ENCODE data around the gene MYRIP.

Gene MYRIP

DNA sequence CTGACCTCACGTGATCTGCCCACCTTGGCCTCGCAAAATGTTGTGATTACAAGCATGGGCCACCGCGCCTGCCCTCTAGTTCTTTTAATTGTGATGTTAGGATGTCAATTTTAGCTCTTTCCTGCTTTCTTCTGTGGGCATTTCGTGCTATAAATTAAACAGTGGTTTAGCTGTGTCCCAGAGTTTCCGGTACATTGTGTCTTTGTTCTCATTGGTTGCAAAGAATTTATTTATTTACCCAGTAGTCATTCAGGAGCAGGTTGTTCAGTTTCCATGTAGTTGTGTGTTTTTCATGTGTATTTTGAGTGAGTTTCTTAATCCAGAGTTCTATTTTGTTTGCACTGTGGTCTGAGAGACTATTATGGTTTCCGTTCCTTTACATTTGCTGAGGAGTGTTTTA, 30.1 kb downstream of the MYRIP start:
- TF ChIP-seq, protein P1, sequence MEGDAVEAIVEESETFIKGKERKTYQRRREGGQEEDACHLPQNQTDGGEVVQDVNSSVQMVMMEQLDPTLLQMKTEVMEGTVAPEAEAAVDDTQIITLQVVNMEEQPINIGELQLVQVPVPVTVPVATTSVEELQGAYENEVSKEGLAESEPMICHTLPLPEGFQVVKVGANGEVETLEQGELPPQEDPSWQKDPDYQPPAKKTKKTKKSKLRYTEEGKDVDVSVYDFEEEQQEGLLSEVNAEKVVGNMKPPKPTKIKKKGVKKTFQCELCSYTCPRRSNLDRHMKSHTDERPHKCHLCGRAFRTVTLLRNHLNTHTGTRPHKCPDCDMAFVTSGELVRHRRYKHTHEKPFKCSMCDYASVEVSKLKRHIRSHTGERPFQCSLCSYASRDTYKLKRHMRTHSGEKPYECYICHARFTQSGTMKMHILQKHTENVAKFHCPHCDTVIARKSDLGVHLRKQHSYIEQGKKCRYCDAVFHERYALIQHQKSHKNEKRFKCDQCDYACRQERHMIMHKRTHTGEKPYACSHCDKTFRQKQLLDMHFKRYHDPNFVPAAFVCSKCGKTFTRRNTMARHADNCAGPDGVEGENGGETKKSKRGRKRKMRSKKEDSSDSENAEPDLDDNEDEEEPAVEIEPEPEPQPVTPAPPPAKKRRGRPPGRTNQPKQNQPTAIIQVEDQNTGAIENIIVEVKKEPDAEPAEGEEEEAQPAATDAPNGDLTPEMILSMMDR (IDR thresholded peaks at IDR 0.05; ENCODE audit: borderline replicate concordance, insufficient read depth, low read depth, low read length): no peak

GRCh38 chr3:39843440-39843839, 34.0 kb downstream of the MYRIP start:
- TF ChIP-seq, protein P1 (IDR thresholded peaks at IDR 0.05; ENCODE audit: borderline replicate concordance, insufficient read depth, low read depth, low read length): no peak

More for the DNA sequence above, 30.1 kb downstream of the MYRIP start:
- no peak overlapping the region for H3K4me3 ChIP-seq (ENCODE audit: low read depth, low read length)

DNA sequence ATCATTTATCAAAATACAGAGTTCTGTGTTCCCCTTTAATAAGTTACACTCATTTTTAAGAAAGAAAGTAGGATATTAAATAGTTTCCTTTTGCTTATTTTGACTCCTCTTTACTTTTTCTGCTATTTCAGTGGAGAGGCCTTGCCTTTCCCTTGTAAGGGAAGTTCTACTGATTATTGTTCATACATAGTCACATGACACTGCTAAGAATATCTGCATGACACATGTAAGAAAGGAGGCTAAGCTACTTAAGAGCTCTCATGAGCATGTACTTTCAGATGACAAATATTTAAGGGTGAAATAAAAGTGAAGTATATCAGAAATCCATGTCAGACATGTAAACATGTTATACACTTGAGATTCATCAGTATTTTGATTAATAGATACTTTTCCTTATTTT, 39.0 kb downstream of the MYRIP start:
- TF ChIP-seq, protein P1 (IDR thresholded peaks at IDR 0.05; ENCODE audit: borderline replicate concordance, insufficient read depth, low read depth, low read length): no peak
- no peak overlapping the region for H3K4me3 ChIP-seq (ENCODE audit: low read depth, low read length)

More at GRCh38 chr3:39843440-39843839, 34.0 kb downstream of the MYRIP start:
- no peak overlapping the region for H3K4me3 ChIP-seq (ENCODE audit: low read depth, low read length)

- TF ChIP-seq, protein P1 (IDR thresholded peaks at IDR 0.05; ENCODE audit: borderline replicate concordance, insufficient read depth, low read depth, low read length): no peak
- no peak overlapping the region for H3K4me3 ChIP-seq (ENCODE audit: low read depth, low read length)
Observed at GRCh38 chr3:39849992-39850715, 40.7 kb downstream of the MYRIP start.

GRCh38 chr3:39850716-39851032, 41.3 kb downstream of the MYRIP start:
- no peak overlapping the region for H3K4me3 ChIP-seq (ENCODE audit: low read depth, low read length)
- TF ChIP-seq, protein P1 (IDR thresholded peaks at IDR 0.05; ENCODE audit: borderline replicate concordance, insufficient read depth, low read depth, low read length): no peak

- no peak overlapping the region for H3K4me3 ChIP-seq (ENCODE audit: low read depth, low read length)
- TF ChIP-seq, protein P1 (IDR thresholded peaks at IDR 0.05; ENCODE audit: borderline replicate concordance, insufficient read depth, low read depth, low read length): no peak
Observed at GRCh38 chr3:39855517-39855916, 46.1 kb downstream of the MYRIP start.

DNA sequence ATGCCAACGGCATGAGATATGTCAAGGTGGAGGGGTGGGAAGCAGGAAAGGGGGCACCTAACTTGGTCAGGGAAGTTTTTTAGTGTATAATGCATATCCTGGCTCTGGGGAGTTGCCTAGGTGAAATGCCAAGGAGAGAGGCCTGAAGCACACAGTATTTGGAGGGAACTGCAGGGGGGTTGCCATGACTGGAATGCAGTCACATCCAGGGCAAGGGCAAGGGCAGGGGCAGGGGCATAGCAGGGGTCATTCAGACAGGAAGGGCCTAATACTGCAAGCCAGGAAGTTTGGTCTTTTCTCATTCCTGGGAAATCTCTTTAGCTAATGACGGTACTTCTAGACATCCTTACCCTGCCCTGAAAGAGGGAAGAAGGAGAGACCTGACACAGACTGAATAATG, 60.5 kb downstream of the MYRIP start:
- H3K4me3 ChIP-seq (ENCODE audit: low read depth, low read length): no peak overlapping the region
- TF ChIP-seq, protein P1 (IDR thresholded peaks at IDR 0.05; ENCODE audit: borderline replicate concordance, insufficient read depth, low read depth, low read length): no peak
